SK-N-SH treated with all-trans-retinoic acid at 6 μM for 48 hours (cell line): ENCODE data around the gene ICA1.

ENCODE experiments used
- ATAC-seq: fragments of 200-7000 bp; cut with Tn5 transposase; 3 replicates; pipeline ENCODE4 v1.9.1; 2020; ENCODE audit warnings: mild to moderate bottlenecking, moderate library complexity
- ARNTL ChIP-seq: fragments of 450-650 bp; formaldehyde crosslinking; IDR thresholded peaks from 2 replicates; pipeline ENCODE4 v1.5.0; 2020; ENCODE audit warnings: low read depth, mild to moderate bottlenecking, moderate library complexity, borderline replicate concordance
- CREB5 ChIP-seq: fragments of 250-450 bp; sonication (Bioruptor Pico); IDR thresholded peaks from 2 replicates; pipeline ENCODE4 v1.5.1; 2020; ENCODE audit warnings: low read depth, mild to moderate bottlenecking, moderate library complexity
- CSDC2 ChIP-seq: fragments of 250-450 bp; sonication (Bioruptor Pico); IDR thresholded peaks from 2 replicates; pipeline ENCODE4 v1.5.0; 2020; ENCODE audit warnings: mild to moderate bottlenecking, moderate library complexity
- ESRRG ChIP-seq: fragments of 250-450 bp; sonication (Bioruptor Pico); IDR thresholded peaks from 2 replicates; pipeline ENCODE4 v1.6.1; 2021; ENCODE audit warnings: mild to moderate bottlenecking
- GLIS3 ChIP-seq: fragments of 250-450 bp; sonication (Bioruptor Pico); IDR thresholded peaks from 2 replicates; pipeline ENCODE4 v1.5.0; 2020; ENCODE audit warnings: mild to moderate bottlenecking, moderate library complexity
- ISL1 ChIP-seq: fragments of 250-450 bp; sonication (Bioruptor Pico); IDR thresholded peaks from 2 replicates; pipeline ENCODE4 v2.1.2; 2022; ENCODE audit warnings: mild to moderate bottlenecking, moderate library complexity
- OSR1 ChIP-seq: fragments of 250-450 bp; sonication (Bioruptor Pico); IDR thresholded peaks from 2 replicates; pipeline ENCODE4 v1.8.0; 2022; ENCODE audit warnings: moderate library complexity, mild to moderate bottlenecking, inconsistent platforms
- PPARA ChIP-seq: fragments of 250-450 bp; sonication (Bioruptor Pico); IDR thresholded peaks from 2 replicates; pipeline ENCODE4 v1.5.0; 2020; ENCODE audit warnings: mild to moderate bottlenecking, borderline replicate concordance
- TCF4 ChIP-seq: fragments of 250-450 bp; sonication (Bioruptor Pico); IDR thresholded peaks from 2 replicates; pipeline ENCODE4 v1.8.0; 2021; ENCODE audit warnings: mild to moderate bottlenecking, moderate library complexity, borderline replicate concordance
- TOX ChIP-seq: fragments of 250-450 bp; sonication (Bioruptor Pico); IDR thresholded peaks from 2 replicates; pipeline ENCODE4 v1.8.0; 2021; ENCODE audit warnings: mild to moderate bottlenecking, moderate library complexity, borderline replicate concordance
- ZC3H10 ChIP-seq: fragments of 250-450 bp; sonication (Bioruptor Pico); IDR thresholded peaks from 2 replicates; pipeline ENCODE4 v1.5.1; 2021; ENCODE audit warnings: mild to moderate bottlenecking, moderate library complexity
- ZFP3 ChIP-seq: fragments of 250-450 bp; sonication (Bioruptor Pico); IDR thresholded peaks from 2 replicates; pipeline ENCODE4 v1.5.0; 2020; ENCODE audit warnings: mild to moderate bottlenecking, moderate library complexity
- ZNF8 ChIP-seq: fragments of 450-650 bp; formaldehyde crosslinking; IDR thresholded peaks from 2 replicates; pipeline ENCODE4 v1.5.0; 2020; ENCODE audit warnings: mild to moderate bottlenecking, moderate library complexity
- TF ChIP-seq, protein P1 (sequence below): fragments of 250-450 bp; sonication (Bioruptor Pico); IDR thresholded peaks from 2 replicates; pipeline ENCODE4 v1.5.1; 2021; ENCODE audit warnings: mild to moderate bottlenecking, moderate library complexity
- TF ChIP-seq, protein P2 (sequence below): fragments of 250-450 bp; sonication (Bioruptor Pico); IDR thresholded peaks from 2 replicates; pipeline ENCODE4 v1.8.0; 2021; ENCODE audit warnings: low read depth, mild to moderate bottlenecking, moderate library complexity, borderline replicate concordance
- TF ChIP-seq, protein P3 (sequence below): fragments of 250-450 bp; sonication (Bioruptor Pico); IDR thresholded peaks from 2 replicates; pipeline ENCODE4 v1.5.0; 2020; ENCODE audit warnings: mild to moderate bottlenecking, moderate library complexity
- TF ChIP-seq, protein P4 (sequence below): fragments of 250-450 bp; sonication (Bioruptor Pico); IDR thresholded peaks from 2 replicates; pipeline ENCODE4 v1.8.0; 2020; ENCODE audit warnings: mild to moderate bottlenecking, moderate library complexity, borderline replicate concordance

ICA1 gene

GRCh38 chr7:8125680-8126444 lies 136.1 kb downstream of the ICA1 start:
- ATAC-seq, result no peak; the same call in 2 of the 3 replicates
- TF ChIP-seq, protein P1, sequence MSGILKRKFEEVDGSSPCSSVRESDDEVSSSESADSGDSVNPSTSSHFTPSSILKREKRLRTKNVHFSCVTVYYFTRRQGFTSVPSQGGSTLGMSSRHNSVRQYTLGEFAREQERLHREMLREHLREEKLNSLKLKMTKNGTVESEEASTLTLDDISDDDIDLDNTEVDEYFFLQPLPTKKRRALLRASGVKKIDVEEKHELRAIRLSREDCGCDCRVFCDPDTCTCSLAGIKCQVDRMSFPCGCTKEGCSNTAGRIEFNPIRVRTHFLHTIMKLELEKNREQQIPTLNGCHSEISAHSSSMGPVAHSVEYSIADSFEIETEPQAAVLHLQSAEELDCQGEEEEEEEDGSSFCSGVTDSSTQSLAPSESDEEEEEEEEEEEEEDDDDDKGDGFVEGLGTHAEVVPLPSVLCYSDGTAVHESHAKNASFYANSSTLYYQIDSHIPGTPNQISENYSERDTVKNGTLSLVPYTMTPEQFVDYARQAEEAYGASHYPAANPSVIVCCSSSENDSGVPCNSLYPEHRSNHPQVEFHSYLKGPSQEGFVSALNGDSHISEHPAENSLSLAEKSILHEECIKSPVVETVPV (CRISPR knock-in tag), result no peak
- TF ChIP-seq TOX (no peak), CSDC2 (CRISPR knock-in tag) (no peak), ZNF8 (CRISPR knock-in tag) (no peak), OSR1 (CRISPR knock-in tag) (no peak), ISL1 (CRISPR knock-in tag) (no peak), ZC3H10 (CRISPR knock-in tag) (no peak), ESRRG (no peak), PPARA (CRISPR knock-in tag) (no peak)
- TF ChIP-seq, protein P2, sequence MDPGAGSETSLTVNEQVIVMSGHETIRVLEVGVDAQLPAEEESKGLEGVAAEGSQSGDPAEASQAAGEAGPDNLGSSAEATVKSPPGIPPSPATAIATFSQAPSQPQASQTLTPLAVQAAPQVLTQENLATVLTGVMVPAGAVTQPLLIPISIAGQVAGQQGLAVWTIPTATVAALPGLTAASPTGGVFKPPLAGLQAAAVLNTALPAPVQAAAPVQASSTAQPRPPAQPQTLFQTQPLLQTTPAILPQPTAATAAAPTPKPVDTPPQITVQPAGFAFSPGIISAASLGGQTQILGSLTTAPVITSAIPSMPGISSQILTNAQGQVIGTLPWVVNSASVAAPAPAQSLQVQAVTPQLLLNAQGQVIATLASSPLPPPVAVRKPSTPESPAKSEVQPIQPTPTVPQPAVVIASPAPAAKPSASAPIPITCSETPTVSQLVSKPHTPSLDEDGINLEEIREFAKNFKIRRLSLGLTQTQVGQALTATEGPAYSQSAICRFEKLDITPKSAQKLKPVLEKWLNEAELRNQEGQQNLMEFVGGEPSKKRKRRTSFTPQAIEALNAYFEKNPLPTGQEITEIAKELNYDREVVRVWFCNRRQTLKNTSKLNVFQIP (CRISPR knock-in tag), result no peak
- TF ChIP-seq, protein P3, sequence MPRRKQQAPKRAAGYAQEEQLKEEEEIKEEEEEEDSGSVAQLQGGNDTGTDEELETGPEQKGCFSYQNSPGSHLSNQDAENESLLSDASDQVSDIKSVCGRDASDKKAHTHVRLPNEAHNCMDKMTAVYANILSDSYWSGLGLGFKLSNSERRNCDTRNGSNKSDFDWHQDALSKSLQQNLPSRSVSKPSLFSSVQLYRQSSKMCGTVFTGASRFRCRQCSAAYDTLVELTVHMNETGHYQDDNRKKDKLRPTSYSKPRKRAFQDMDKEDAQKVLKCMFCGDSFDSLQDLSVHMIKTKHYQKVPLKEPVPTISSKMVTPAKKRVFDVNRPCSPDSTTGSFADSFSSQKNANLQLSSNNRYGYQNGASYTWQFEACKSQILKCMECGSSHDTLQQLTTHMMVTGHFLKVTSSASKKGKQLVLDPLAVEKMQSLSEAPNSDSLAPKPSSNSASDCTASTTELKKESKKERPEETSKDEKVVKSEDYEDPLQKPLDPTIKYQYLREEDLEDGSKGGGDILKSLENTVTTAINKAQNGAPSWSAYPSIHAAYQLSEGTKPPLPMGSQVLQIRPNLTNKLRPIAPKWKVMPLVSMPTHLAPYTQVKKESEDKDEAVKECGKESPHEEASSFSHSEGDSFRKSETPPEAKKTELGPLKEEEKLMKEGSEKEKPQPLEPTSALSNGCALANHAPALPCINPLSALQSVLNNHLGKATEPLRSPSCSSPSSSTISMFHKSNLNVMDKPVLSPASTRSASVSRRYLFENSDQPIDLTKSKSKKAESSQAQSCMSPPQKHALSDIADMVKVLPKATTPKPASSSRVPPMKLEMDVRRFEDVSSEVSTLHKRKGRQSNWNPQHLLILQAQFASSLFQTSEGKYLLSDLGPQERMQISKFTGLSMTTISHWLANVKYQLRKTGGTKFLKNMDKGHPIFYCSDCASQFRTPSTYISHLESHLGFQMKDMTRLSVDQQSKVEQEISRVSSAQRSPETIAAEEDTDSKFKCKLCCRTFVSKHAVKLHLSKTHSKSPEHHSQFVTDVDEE (CRISPR knock-in tag), result no peak

- no peak for ATAC-seq
- TF ChIP-seq TOX (no peak), ZC3H10 (CRISPR knock-in tag) (no peak), GLIS3 (no peak), TCF4 (CRISPR knock-in tag) (no peak), ZFP3 (no peak), ARNTL (CRISPR knock-in tag) (no peak), ZNF8 (CRISPR knock-in tag) (no peak), CREB5 (no peak)
- TF ChIP-seq, protein P2 (CRISPR knock-in tag), result no peak
These were observed 140.7 kb downstream of the ICA1 start for GRCh38 chr7:8121243-8121642.

DNA sequence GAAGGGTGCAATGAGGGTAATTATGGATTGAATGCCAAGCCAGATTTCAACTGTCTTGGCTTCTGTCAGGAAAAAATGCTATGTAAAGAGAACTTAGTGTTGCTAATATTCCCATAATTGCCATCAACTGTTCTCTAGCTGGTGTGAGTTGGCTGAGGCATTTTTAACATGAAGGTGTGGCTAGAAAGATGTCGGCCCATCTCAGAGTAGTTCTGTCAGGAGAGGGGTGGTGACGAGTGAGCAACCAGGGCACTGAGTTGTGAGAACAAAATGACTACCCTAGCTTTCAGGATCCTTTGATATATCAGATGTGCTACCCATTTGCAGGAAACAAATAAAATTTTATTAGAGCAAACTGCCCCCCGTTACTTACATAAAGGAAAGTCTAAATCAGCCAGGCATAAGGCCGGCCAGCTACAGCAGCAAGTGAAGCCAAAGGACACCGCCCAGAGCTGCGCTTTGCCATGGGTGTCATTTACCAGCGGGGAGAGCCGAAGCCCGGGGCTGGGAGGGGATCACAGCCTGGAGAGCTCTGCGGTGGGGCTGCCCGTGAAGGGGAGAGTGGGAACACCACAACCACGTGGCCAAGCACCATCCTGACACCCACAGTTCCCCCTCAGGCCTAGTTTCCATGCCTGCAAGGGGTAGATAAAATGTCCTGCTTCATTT lies 141.4 kb downstream of the ICA1 start:
- no peak for ATAC-seq
- TF ChIP-seq, protein P4, sequence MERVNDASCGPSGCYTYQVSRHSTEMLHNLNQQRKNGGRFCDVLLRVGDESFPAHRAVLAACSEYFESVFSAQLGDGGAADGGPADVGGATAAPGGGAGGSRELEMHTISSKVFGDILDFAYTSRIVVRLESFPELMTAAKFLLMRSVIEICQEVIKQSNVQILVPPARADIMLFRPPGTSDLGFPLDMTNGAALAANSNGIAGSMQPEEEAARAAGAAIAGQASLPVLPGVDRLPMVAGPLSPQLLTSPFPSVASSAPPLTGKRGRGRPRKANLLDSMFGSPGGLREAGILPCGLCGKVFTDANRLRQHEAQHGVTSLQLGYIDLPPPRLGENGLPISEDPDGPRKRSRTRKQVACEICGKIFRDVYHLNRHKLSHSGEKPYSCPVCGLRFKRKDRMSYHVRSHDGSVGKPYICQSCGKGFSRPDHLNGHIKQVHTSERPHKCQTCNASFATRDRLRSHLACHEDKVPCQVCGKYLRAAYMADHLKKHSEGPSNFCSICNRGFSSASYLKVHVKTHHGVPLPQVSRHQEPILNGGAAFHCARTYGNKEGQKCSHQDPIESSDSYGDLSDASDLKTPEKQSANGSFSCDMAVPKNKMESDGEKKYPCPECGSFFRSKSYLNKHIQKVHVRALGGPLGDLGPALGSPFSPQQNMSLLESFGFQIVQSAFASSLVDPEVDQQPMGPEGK (CRISPR knock-in tag), result no peak
- TF ChIP-seq, protein P3 (CRISPR knock-in tag), result no peak
- no peak for TF ChIP-seq TCF4 (CRISPR knock-in tag)
- TF ChIP-seq PPARA (CRISPR knock-in tag), result no peak
